Keratinocyte (primary cell): Measurements from ENCODE around the gene PCDHGB3. TPM values are rescaled to one million over a fixed set of nuclear protein-coding genes. Genes with fewer than 3 reads are reported as not detected.

Experiments used
- DNase-seq: peaks from one replicate; pipeline ENCODE4 v3.0.0-alpha.2; 2011; ENCODE audit warnings: low read depth, missing footprints, low spot score
- FAIRE-seq: peaks from 2 replicates; lab custom pipeline; 2011; peaks lifted over from hg19 to GRCh38; lab: Jason Lieb, UNC
- H2AFZ ChIP-seq: 2 replicates; pipeline ENCODE4 v1.6.0; 2012; ENCODE audit warnings: low read length, control low read depth, inconsistent platforms; ENCODE audit not compliant: control insufficient read depth
- H3K27ac ChIP-seq: 2 replicates; pipeline ENCODE4 v1.5.1; 2011; ENCODE audit warnings: low read length; ENCODE audit not compliant: control insufficient read depth, insufficient read depth
- H3K27me3 ChIP-seq: 3 replicates; pipeline ENCODE4 v1.6.0; 2011; ENCODE audit warnings: low read length; ENCODE audit not compliant: control insufficient read depth, insufficient read depth; ENCODE audit errors: extremely low read depth
- H3K36me3 ChIP-seq, 2 experiments: 2 replicates in 1 of 2; 3 replicates in 1 of 2; pipeline ENCODE4 v1.5.1; 2011; ENCODE audit warnings: low read length in 2 of 2, mild to moderate bottlenecking in 1 of 2; ENCODE audit not compliant: control insufficient read depth in 2 of 2, insufficient read depth in 2 of 2; ENCODE audit errors: extremely low read depth in 1 of 2
- H3K4me1 ChIP-seq: 3 replicates; pipeline ENCODE4 v1.5.1; 2011; ENCODE audit warnings: low read length; ENCODE audit not compliant: control insufficient read depth, insufficient read depth; ENCODE audit errors: extremely low read depth
- H3K4me2 ChIP-seq: 3 replicates; pipeline ENCODE4 v1.6.0; 2011; ENCODE audit warnings: low read depth, low read length; ENCODE audit not compliant: control insufficient read depth, insufficient read depth; ENCODE audit errors: extremely low read depth
- H3K4me3 ChIP-seq, 3 experiments: fragments of 200-600 bp in 1 of 3; sonication (generic) in 1 of 3; 2 replicates in 2 of 3; 3 replicates in 1 of 3; pipeline ENCODE4 v1.5.1; 2011 to 2016; ENCODE audit warnings: low read length in 3 of 3, mild to moderate bottlenecking in 3 of 3, control low read depth in 2 of 3, inconsistent platforms in 1 of 3, low read depth in 1 of 3, mixed read lengths in 1 of 3, mixed run types in 1 of 3, moderate library complexity in 1 of 3; ENCODE audit not compliant: control insufficient read depth in 2 of 3, insufficient read depth in 2 of 3; ENCODE audit errors: extremely low read depth in 1 of 3
- H3K79me2 ChIP-seq: 2 replicates; pipeline ENCODE4 v1.6.0; 2012; ENCODE audit warnings: low read length; ENCODE audit not compliant: control insufficient read depth, insufficient read depth
- H3K9ac ChIP-seq: 3 replicates; pipeline ENCODE4 v1.6.0; 2011; ENCODE audit warnings: low read length; ENCODE audit not compliant: control insufficient read depth, insufficient read depth; ENCODE audit errors: extremely low read depth
- H3K9me1 ChIP-seq: 3 replicates; pipeline ENCODE4 v1.6.0; 2011; ENCODE audit warnings: low read length; ENCODE audit not compliant: control insufficient read depth, insufficient read depth; ENCODE audit errors: extremely low read depth
- H3K9me3 ChIP-seq: 2 replicates; pipeline ENCODE4 v1.5.1; 2012; ENCODE audit warnings: low read depth, low read length; ENCODE audit not compliant: control insufficient read depth
- H4K20me1 ChIP-seq: 3 replicates; pipeline ENCODE4 v1.6.0; 2011; ENCODE audit warnings: low read length; ENCODE audit not compliant: control insufficient read depth, insufficient read depth; ENCODE audit errors: extremely low read depth
- EZH2 ChIP-seq: IDR thresholded peaks from one replicate; pipeline ENCODE4 v1.6.1; 2012; ENCODE audit warnings: inconsistent platforms, mild to moderate bottlenecking, low read length, moderate library complexity
- dilution Hi-C: fragments of 300-500 bp; cut with MboI; formaldehyde crosslinking; loops from one replicate; pipeline ENCODE4 v1.7.0; 2020; ENCODE audit warnings: low sequenced_read_pairs; ENCODE audit not compliant: extremely low pct_ligation_motif_present
- polyA plus RNA-seq, 5 experiments: library from polyadenylated mRNA; depleted of rRNA in 3 of 5; stranded (reverse) in 3 of 5; stranded (forward) in 1 of 5; unstranded in 1 of 5; fragments of >200 nt; gene quantifications; 1 replicate in 1 of 5; 2 replicates in 3 of 5; 3 replicates in 1 of 5; pipeline versions ENCODE4 v1.2.1 to v1.2.3, GENCODE V29; 2011 to 2012; ENCODE audit warnings: missing spikeins in 2 of 5, low read depth in 1 of 5, low replicate concordance in 1 of 5
- TF ChIP-seq, protein P1 (sequence below), 3 experiments: IDR thresholded peaks in 1 of 3; conservative IDR thresholded peaks in 1 of 3; optimal IDR thresholded peaks in 1 of 3; 2 replicates in 2 of 3; 3 replicates in 1 of 3; pipeline versions ENCODE3 to v1.5.1; 2011; ENCODE audit warnings: low read length in 3 of 3, mild to moderate bottlenecking in 3 of 3, moderate library complexity in 2 of 3, control low read depth in 1 of 3, inconsistent platforms in 1 of 3; ENCODE audit not compliant: insufficient read depth in 2 of 3; ENCODE audit errors: extremely low read depth in 1 of 3

The PCDHGB3 gene
- polyA plus RNA-seq, 1 donor (not counting 4 experiments of a cell fraction or from before 2014, with no cell fraction given): 0.18 TPM

DNA sequence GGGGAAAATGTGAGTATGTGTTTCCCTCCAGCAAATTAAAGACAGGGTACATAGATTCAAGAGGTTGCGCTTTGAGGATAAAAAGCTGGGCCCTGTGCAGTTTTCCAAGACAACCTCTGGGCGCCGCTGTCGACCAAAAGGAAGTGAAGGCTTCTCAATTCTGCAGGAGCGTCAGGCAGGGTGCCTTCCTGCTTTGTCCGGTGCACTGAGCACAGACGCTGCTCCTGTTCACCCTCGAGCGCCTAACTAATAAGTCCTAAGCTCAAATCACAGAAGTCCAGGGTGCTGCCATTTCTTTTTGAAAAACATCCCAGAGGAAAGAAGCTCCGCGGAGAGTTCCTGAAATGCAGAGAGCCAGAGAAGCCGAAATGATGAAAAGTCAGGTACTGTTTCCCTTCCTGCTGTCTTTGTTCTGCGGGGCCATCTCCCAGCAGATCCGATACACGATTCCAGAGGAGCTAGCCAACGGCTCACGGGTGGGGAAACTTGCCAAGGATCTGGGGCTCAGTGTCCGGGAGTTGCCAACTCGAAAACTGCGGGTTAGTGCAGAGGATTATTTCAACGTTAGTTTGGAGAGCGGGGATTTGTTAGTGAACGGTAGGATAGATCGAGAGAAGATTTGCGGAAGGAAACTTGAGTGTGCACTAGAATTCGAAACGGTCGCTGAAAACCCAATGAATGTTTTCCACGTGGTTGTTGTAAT is 20.0 kb upstream of the PCDHGB3 start, which contains the start of gene PCDHGB1:
Gene PCDHGB1, plus strand, starts transcription at position 183 of the 703 bp plus-strand sequence. Its CDS starts 162 bp downstream, at position 345.
- no peaks in the 10 kb centered on the region for H3K9me1 ChIP-seq
- H3K4me2 ChIP-seq: no peak within 1 kb of the TSS
- peak within 1 kb of the TSS in 1 of 3 experiments; percentile 14 for H3K4me3 ChIP-seq
- TF ChIP-seq EZH2: no peak
- TF ChIP-seq, protein P1, sequence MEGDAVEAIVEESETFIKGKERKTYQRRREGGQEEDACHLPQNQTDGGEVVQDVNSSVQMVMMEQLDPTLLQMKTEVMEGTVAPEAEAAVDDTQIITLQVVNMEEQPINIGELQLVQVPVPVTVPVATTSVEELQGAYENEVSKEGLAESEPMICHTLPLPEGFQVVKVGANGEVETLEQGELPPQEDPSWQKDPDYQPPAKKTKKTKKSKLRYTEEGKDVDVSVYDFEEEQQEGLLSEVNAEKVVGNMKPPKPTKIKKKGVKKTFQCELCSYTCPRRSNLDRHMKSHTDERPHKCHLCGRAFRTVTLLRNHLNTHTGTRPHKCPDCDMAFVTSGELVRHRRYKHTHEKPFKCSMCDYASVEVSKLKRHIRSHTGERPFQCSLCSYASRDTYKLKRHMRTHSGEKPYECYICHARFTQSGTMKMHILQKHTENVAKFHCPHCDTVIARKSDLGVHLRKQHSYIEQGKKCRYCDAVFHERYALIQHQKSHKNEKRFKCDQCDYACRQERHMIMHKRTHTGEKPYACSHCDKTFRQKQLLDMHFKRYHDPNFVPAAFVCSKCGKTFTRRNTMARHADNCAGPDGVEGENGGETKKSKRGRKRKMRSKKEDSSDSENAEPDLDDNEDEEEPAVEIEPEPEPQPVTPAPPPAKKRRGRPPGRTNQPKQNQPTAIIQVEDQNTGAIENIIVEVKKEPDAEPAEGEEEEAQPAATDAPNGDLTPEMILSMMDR (optimal IDR thresholded peaks at IDR 0.05 in 1 of 3, IDR thresholded peaks at IDR 0.05 in 1 of 3, conservative IDR thresholded peaks at IDR 0.05 in 1 of 3; ENCODE audit: extremely low read depth in 1 of 3, insufficient read depth in 2 of 3, low read length in 3 of 3): peak; percentile 35 to 53 (median 48)
- H3K9ac ChIP-seq: no peak within 1 kb of the TSS
- no peak within 1 kb of the TSS for H2AFZ ChIP-seq
- DNase-seq (no peak), FAIRE-seq (no peak)
- no peaks in the 10 kb centered on the region for H4K20me1 ChIP-seq
- dilution Hi-C loops: no loop called here
- H3K27ac ChIP-seq: no peak within 1 kb of the TSS
- H3K36me3 ChIP-seq: no peaks in the 10 kb centered on the region
- H3K79me2 ChIP-seq: no peaks in the 10 kb centered on the region
- no peaks in the 10 kb centered on the region for H3K4me1 ChIP-seq
- H3K9me3 ChIP-seq: peaks cover 6% of the 10 kb centered on the region
- no peaks in the 10 kb centered on the region for H3K27me3 ChIP-seq

DNA sequence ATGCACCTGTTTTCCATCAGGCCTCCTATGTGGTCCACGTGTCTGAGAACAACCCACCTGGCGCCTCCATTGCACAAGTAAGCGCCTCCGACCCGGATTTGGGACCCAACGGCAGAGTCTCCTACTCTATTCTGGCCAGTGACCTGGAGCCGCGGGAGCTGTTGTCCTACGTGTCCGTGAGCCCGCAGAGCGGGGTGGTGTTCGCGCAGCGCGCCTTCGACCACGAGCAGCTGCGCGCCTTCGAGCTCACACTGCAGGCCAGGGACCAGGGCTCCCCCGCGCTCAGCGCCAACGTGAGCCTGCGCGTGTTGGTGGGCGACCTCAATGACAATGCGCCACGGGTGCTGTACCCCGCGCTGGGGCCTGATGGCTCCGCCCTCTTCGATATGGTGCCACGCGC is 18.5 kb upstream of the PCDHGB3 start:
- H3K9me3 ChIP-seq: peaks cover 3% of the 10 kb centered on the region
- no peaks in the 10 kb centered on the region for H3K9me1 ChIP-seq
- H3K36me3 ChIP-seq: no peaks in the 10 kb centered on the region
- DNase-seq: no peak
- no peaks in the 10 kb centered on the region for H3K79me2 ChIP-seq
- no peaks in the 10 kb centered on the region for H3K27me3 ChIP-seq
- dilution Hi-C loops: no loop called here
- H3K4me2 ChIP-seq: no peak overlapping the region
- no peak overlapping the region for H3K9ac ChIP-seq
- no peak overlapping the region for H3K27ac ChIP-seq
- TF ChIP-seq, protein P1 (optimal IDR thresholded peaks at IDR 0.05 in 1 of 3, IDR thresholded peaks at IDR 0.05 in 1 of 3, conservative IDR thresholded peaks at IDR 0.05 in 1 of 3; ENCODE audit: extremely low read depth in 1 of 3, insufficient read depth in 2 of 3, low read length in 3 of 3): no peak
- no peak for TF ChIP-seq EZH2
- H3K4me1 ChIP-seq: no peaks in the 10 kb centered on the region
- no peaks in the 10 kb centered on the region for H4K20me1 ChIP-seq
- no peak overlapping the region for H2AFZ ChIP-seq
- FAIRE-seq: no peak
- H3K4me3 ChIP-seq: no peak overlapping the region
